WI38 (cell line): Measurements from ENCODE around the gene TBXA2R.

ENCODE experiments used
- H3K4me3 ChIP-seq: 2 replicates; pipeline ENCODE4 v1.5.1; 2011; ENCODE audit warnings: low read depth, mild to moderate bottlenecking, control low read depth, low read length
- CTCF ChIP-seq: IDR thresholded peaks from 2 replicates; pipeline ENCODE4 v1.5.1; 2012; ENCODE audit warnings: low read depth, mild to moderate bottlenecking, control low read depth, low read length

The TBXA2R gene

DNA sequence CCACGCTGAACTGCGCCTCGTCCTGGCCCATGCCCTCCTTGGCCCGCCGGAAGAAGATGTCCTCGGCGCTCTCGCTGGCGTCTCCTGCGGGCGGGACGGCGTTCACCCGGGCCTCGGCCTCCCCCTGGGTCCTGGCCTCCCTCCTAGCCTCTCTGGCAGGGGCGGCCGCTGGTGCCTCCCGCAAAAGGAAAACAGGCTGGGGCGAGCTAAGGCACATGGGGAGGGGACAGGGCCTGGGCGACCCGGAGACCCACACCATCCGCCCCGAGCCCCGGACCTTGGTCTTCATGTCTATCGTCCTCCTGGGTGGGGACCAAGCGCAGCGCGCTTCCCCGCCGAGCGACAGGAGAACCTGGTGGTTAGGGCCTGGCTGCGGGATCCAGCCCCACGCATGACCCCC lies 5.7 kb upstream of the TBXA2R start:
- H3K4me3 ChIP-seq = no peak overlapping the region
- no peak for TF ChIP-seq CTCF

GRCh38 chr19:3611841-3612240 lies 5.2 kb upstream of the TBXA2R start:
- no peak overlapping the region for H3K4me3 ChIP-seq
- TF ChIP-seq CTCF = no peak

- no peak for TF ChIP-seq CTCF
- no peak overlapping the region for H3K4me3 ChIP-seq
Measured at GRCh38 chr19:3610745-3611717, 4.4 kb upstream of the TBXA2R start.

DNA sequence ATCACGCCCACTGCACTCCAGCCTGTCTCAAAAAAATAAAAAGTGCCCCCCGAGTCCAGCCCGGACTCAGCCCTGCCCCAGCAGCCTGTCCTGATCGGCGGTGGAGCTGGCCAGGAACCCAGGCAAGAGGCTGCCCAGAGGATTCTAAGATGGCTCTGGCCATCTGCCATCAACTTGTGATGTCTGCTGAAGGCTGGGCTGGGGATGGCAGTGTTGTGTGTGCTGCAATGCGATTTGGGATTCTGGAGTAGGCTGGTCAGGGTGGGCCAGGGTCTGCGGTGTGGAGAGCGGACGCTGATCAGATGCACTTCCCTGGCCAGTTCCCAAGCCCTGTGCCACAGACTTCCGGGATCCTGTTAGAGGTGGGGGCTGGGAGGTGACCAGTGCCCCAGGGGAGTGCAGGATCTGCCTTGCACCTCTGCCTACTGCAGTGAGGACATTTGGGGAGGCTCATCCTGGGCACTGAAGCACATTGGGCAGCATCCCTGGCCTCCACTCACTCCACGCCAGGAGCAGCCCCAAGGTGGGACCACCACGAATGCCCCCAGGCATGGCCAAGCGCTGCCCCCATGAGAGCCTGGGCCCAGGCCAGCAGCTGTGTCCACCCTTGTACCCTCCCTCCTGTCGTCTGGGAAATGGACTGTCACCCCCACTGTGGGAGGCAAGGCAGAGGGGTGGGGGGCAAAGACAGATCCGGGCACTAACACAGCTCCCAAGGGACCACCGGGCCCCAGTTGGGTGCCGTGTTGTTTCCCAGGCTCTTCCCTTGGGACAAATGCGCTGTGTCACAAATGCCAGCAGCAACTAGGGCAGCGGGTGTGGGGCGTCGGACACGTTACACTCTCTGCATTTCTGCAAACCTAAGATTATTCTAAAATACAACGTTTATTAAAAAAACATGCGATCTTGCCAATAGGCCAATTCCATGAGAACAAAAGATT lies 3.4 kb upstream of the TBXA2R start:
- no peak for TF ChIP-seq CTCF
- no peak overlapping the region for H3K4me3 ChIP-seq

- no peak for TF ChIP-seq CTCF
- H3K4me3 ChIP-seq = no peak overlapping the region
Measured at GRCh38 chr19:3608750-3609322, 2.2 kb upstream of the TBXA2R start.

DNA sequence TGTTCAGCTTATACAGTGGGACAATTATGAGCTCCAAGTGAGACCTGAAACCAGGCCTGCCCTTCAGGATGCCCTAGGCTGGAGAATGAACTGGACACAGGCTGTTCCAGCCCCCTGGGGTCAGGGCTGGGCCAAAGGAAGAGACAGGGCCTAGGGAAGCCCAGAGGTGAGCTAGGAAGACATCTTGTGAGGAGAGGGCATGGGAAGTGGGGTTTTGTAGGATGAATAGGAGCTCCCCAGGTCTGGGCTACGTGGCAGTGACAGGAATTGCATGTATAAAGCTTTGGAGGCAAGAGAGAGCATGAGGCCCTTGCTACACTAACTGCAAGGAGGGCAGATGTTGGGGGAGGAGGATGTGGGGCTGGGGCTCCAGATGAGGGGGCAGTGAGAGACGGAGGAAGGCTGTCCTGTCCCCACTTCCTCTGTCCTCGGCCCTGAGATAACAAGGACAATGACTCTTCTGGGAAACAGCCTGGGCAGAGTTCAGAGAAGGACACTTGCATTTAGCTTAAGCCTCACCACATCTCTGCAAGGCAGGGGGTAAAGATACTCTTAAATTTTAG lies 1.5 kb upstream of the TBXA2R start:
- no peak for TF ChIP-seq CTCF
- H3K4me3 ChIP-seq = no peak overlapping the region
